IMR-90 (cell line): Measurements from ENCODE around the gene SOX6.

Experiments used
- BHLHE40 ChIP-seq: fragments of 150-350 bp; IDR thresholded peaks from 2 replicates; pipeline ENCODE4 v1.6.1; 2016; ENCODE audit warnings: mild to moderate bottlenecking, low read depth, low read length
- CTCF ChIP-seq: conservative IDR thresholded peaks from 2 replicates; pipeline ENCODE4 v1.5.1; 2012; ENCODE audit warnings: mild to moderate bottlenecking, low read depth, low read length, improper control_type of control experiment
- MAFK ChIP-seq: IDR thresholded peaks from 2 replicates; pipeline ENCODE4 v1.6.1; 2012; ENCODE audit warnings: low read depth, low read length, improper control_type of control experiment
- POLR2A ChIP-seq: IDR thresholded peaks from 2 replicates; pipeline ENCODE4 v1.6.1; 2012; ENCODE audit warnings: mild to moderate bottlenecking, low read depth, low read length
- RAD21 ChIP-seq: IDR thresholded peaks from 2 replicates; pipeline ENCODE4 v1.6.1; 2012; ENCODE audit warnings: low read length, improper control_type of control experiment
- RCOR1 ChIP-seq: IDR thresholded peaks from 2 replicates; pipeline ENCODE4 v1.6.1; 2012; ENCODE audit warnings: mild to moderate bottlenecking, low read length, improper control_type of control experiment; ENCODE audit not compliant: insufficient replicate concordance
- RFX5 ChIP-seq: IDR thresholded peaks from 2 replicates; pipeline ENCODE4 v1.8.0; 2012; ENCODE audit warnings: low read depth, mild to moderate bottlenecking, low read length, moderate library complexity

- TF ChIP-seq CTCF (no peak), MAFK (no peak), BHLHE40 (no peak), RFX5 (no peak), POLR2A (no peak), RCOR1 (no peak), RAD21 (no peak)
Observed at GRCh38 chr11:16403448-16403803, 47.1 kb upstream of the SOX6 start.
